Peyer's patch (tissue), 4 donors: ENCODE measurements around the gene DCAF6. TPM values are rescaled to one million over a fixed set of nuclear protein-coding genes. Genes with fewer than 3 reads are reported as not detected.

Experiments used
- DNase-seq, 3 donors: peaks; one replicate each; pipeline ENCODE4 v3.0.0-alpha.2; 2017 to 2019
- H3K27ac ChIP-seq, 4 donors: fragments of 200-600 bp; sonication (generic); one replicate each; pipeline ENCODE4 v1.5.1; 2016 to 2019
- H3K27me3 ChIP-seq, 2 donors: fragments of 200-600 bp; sonication (generic); one replicate each; pipeline ENCODE4 v1.5.1; 2019
- H3K36me3 ChIP-seq, 3 donors: fragments of 200-600 bp; sonication (generic); one replicate each; pipeline ENCODE4 v1.5.1; 2016 to 2019
- H3K4me1 ChIP-seq, 4 donors: fragments of 200-600 bp; sonication (generic); one replicate each; pipeline ENCODE4 v1.5.1; 2016 to 2019
- H3K4me3 ChIP-seq, 4 donors: fragments of 200-600 bp; sonication (generic); 1 replicate in 3 of 4; 2 replicates in 1 of 4; pipeline ENCODE4 v1.5.1; 2016 to 2019; ENCODE audit warnings: mild to moderate bottlenecking in 1 of 4
- H3K9me3 ChIP-seq, 4 donors: fragments of 200-600 bp; sonication (generic); one replicate each; pipeline ENCODE4 v1.5.1; 2016 to 2019; ENCODE audit warnings: mild to moderate bottlenecking in 1 of 4
- POLR2A ChIP-seq, 2 donors: fragments of 450-650 bp; IDR thresholded peaks; one replicate each; pipeline ENCODE4 v1.5.1; 2017; ENCODE audit warnings: antibody characterized with exemption in 2 of 2, mild to moderate bottlenecking in 2 of 2, moderate library complexity in 2 of 2
- small RNA-seq, 2 donors: library from RNA; depleted of rRNA; stranded (forward); fragments of <200 nt; gene quantifications; one replicate each; pipeline ENCODE3, GENCODE V24; 2016
- total RNA-seq, 4 donors: library from RNA; depleted of rRNA; stranded (reverse); fragments of >200 nt; gene quantifications; one replicate each; pipeline ENCODE4 v1.1.0, GENCODE V29; 2016
- TF ChIP-seq, protein P1 (sequence below), 6 experiments: fragments of 450-650 bp in 4 of 6; fragments of 200-600 bp in 2 of 6; sonication (generic) in 1 of 6; IDR thresholded peaks; one replicate each; pipeline ENCODE4 v1.5.1; 2017 to 2019; ENCODE audit warnings: antibody characterized with exemption in 6 of 6, mild to moderate bottlenecking in 3 of 6, moderate library complexity in 1 of 6

The DCAF6 gene
- total RNA-seq, 4 donors from 2014 or later, result 106 to 139 (median 114) TPM

- no peak overlapping the region for H3K27ac ChIP-seq
- no peak overlapping the region for H3K4me3 ChIP-seq
- H3K36me3 ChIP-seq, result no peaks in the 10 kb centered on the region
- H3K4me1 ChIP-seq, result no peaks in the 10 kb centered on the region
- no peak for TF ChIP-seq POLR2A (IDR thresholded peaks at IDR 0.05)
- TF ChIP-seq, protein P1, sequence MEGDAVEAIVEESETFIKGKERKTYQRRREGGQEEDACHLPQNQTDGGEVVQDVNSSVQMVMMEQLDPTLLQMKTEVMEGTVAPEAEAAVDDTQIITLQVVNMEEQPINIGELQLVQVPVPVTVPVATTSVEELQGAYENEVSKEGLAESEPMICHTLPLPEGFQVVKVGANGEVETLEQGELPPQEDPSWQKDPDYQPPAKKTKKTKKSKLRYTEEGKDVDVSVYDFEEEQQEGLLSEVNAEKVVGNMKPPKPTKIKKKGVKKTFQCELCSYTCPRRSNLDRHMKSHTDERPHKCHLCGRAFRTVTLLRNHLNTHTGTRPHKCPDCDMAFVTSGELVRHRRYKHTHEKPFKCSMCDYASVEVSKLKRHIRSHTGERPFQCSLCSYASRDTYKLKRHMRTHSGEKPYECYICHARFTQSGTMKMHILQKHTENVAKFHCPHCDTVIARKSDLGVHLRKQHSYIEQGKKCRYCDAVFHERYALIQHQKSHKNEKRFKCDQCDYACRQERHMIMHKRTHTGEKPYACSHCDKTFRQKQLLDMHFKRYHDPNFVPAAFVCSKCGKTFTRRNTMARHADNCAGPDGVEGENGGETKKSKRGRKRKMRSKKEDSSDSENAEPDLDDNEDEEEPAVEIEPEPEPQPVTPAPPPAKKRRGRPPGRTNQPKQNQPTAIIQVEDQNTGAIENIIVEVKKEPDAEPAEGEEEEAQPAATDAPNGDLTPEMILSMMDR (IDR thresholded peaks at IDR 0.05), result no peak
- no peaks in the 10 kb centered on the region for H3K27me3 ChIP-seq
- DNase-seq, result no peak
- H3K9me3 ChIP-seq, result peaks cover 0 to 5% (median 0%) of the 10 kb centered on the region in 4 donors
Measured at GRCh38 chr1:168125051-168125450, 188.6 kb downstream of the DCAF6 start.

Small RNA genes lying within 50 kb of the gene (small RNA-seq; reads per million reads assigned to genes)
- 0 reads per million in 2 donors for gene MIR1255B2

Other genes with a start within 250 kb of the DCAF6 start
- gene MPZL1, start 214.7 kb upstream of the DCAF6 start, total RNA-seq, result 10 to 100 TPM; 23.1 to 87.7 (median 66.6) TPM
- gene ADCY10, start 22.5 kb upstream of the DCAF6 start, total RNA-seq, result 1 to 10 TPM in 3 of 4 donors, not detected in 1; 1.2 to 4.9 (median 2.4) TPM
- 10 to 100 TPM; 31.6 to 93.9 (median 61.6) TPM for gene MPC2, start 389 bp downstream of the DCAF6 start, total RNA-seq
- gene GPR161, start 200.2 kb downstream of the DCAF6 start, total RNA-seq, result 1 to 10 TPM in 3 of 4 donors, under 1 TPM in 1; 0.35 to 2.3 (median 1.8) TPM
- 10 to 100 TPM in 3 of 4 donors, 1 to 10 TPM in 1; 9.1 to 29.4 (median 16.8) TPM for gene TIPRL, start 242.3 kb downstream of the DCAF6 start, total RNA-seq